ENCODE measurements around the gene BEND6.
"Not testable (repeated sequence)": the region's sequence is repeated elsewhere in the genome, so short reads cannot be mapped to it uniquely, and the experiment has no call there.

DNA sequence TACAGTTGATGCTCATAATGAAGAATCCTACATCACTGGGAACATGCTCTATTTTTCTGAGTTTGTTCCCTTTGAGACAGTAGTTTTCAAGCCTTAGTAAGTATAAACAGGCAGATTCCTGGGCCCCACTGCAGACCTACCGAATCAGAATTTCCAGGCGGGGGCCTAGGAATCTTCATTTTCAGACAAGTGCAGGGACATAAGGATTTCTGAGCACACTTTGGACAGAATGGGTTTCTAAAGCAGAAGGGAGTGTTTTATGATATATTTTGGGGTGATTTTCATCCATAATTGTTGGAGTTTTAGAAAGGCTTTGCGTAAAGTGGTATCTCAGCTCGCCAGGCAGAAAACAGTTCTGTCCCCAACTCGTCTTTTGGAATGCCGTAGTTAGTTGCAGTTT is 93.0 kb downstream of the BEND6 start:
- TF ChIP-seq, protein P1, sequence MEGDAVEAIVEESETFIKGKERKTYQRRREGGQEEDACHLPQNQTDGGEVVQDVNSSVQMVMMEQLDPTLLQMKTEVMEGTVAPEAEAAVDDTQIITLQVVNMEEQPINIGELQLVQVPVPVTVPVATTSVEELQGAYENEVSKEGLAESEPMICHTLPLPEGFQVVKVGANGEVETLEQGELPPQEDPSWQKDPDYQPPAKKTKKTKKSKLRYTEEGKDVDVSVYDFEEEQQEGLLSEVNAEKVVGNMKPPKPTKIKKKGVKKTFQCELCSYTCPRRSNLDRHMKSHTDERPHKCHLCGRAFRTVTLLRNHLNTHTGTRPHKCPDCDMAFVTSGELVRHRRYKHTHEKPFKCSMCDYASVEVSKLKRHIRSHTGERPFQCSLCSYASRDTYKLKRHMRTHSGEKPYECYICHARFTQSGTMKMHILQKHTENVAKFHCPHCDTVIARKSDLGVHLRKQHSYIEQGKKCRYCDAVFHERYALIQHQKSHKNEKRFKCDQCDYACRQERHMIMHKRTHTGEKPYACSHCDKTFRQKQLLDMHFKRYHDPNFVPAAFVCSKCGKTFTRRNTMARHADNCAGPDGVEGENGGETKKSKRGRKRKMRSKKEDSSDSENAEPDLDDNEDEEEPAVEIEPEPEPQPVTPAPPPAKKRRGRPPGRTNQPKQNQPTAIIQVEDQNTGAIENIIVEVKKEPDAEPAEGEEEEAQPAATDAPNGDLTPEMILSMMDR (IDR thresholded peaks at IDR 0.05) = not testable (repeated sequence)
- not testable (repeated sequence) for TF ChIP-seq POLR2A (IDR thresholded peaks at IDR 0.05)

All from body of pancreas (tissue), 4 donors.